Body of pancreas (tissue), 4 donors: ENCODE data around the gene CELSR1. TPM values are rescaled to one million over a fixed set of nuclear protein-coding genes. Genes with fewer than 3 reads are reported as not detected.

Experiments
- ATAC-seq: fragments of 150-250 bp; one replicate; pipeline ENCODE4 v1.9.1; 2016
- DNase-seq, 4 donors: peaks; one replicate each; pipeline ENCODE4 v3.0.0-alpha.2; 2019
- H3K27ac ChIP-seq, 4 donors: fragments of 200-600 bp; sonication (generic); 1 replicate in 3 of 4; 2 replicates in 1 of 4; pipeline versions ENCODE4 v1.5.1 to v1.6.1; 2016 to 2019; ENCODE audit warnings: mild to moderate bottlenecking in 1 of 4, mixed read lengths in 1 of 4, moderate library complexity in 1 of 4
- H3K27me3 ChIP-seq, 2 donors: fragments of 200-600 bp; sonication (generic); one replicate each; pipeline ENCODE4 v1.6.0; 2016; ENCODE audit warnings: mild to moderate bottlenecking in 1 of 2
- H3K36me3 ChIP-seq, 2 donors: fragments of 200-600 bp; sonication (generic); replicated peaks in 1 of 2; 2 replicates each; pipeline ENCODE4 v1.5.1; 2016; ENCODE audit warnings: low read depth in 2 of 2; ENCODE audit not compliant: insufficient read depth in 1 of 2
- H3K4me1 ChIP-seq: fragments of 200-600 bp; sonication (generic); one replicate; pipeline ENCODE4 v1.6.0; 2016
- H3K4me3 ChIP-seq, 2 donors: fragments of 200-600 bp; sonication (generic); 1 replicate in 1 of 2; 2 replicates in 1 of 2; pipeline ENCODE4 v1.5.1; 2016 to 2019
- H3K9me3 ChIP-seq, 3 donors: fragments of 200-600 bp; sonication (generic); 1 replicate in 2 of 3; 2 replicates in 1 of 3; pipeline ENCODE4 v1.5.1; 2016
- POLR2A ChIP-seq, 3 donors: fragments of 450-650 bp; IDR thresholded peaks; one replicate each; pipeline ENCODE4 v1.6.1; 2016; ENCODE audit warnings: antibody characterized with exemption in 3 of 3, mild to moderate bottlenecking in 2 of 3
- WGBS, 2 donors: methylation state at CpG; one replicate each; pipeline ENCODE4 v1.1.5; 2017; 5-methylcytosine and 5-hydroxymethylcytosine counted together
- intact Hi-C: fragments of 100-400 bp; cut with DNase I; formaldehyde crosslinking; loops from one replicate; pipeline ENCODE4 v1.15.1; 2023
- total RNA-seq, 2 donors: library from RNA; depleted of rRNA; stranded (reverse); fragments of >200 nt; gene quantifications; one replicate each; pipeline ENCODE4 v1.1.0, GENCODE V29; 2016
- TF ChIP-seq, protein P1 (sequence below), 7 experiments: fragments of 450-650 bp in 4 of 7; fragments of 200-600 bp in 3 of 7; sonication (generic) in 3 of 7; IDR thresholded peaks; one replicate each; pipeline ENCODE4 v1.5.1; 2016 to 2019; ENCODE audit warnings: antibody characterized with exemption in 7 of 7

The CELSR1 gene
- total RNA-seq, 2 donors from 2014 or later = 0.66 to 3.6 TPM

DNA sequence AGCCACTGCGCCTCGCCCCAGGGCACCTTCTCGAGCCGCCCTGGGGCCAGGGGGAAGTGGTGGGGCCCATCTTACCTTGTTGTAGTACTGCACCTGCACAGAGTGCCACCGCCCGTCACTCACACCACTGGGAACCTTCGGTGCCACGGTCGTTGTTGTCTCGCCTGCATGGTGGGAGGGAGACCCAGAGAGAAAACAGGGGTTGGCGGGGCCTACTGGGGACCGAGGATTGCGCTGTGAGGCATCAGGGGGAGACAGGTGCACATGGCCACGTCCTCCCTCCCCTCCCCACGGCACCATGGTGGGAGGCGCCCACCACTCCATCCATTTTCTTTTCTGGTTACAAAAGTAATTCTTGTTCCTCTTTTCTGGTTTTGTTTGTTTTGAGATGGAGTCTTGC is 104.1 kb downstream of the CELSR1 start:
- H3K27ac ChIP-seq = no peak overlapping the region
- ATAC-seq (no peak), DNase-seq (no peak)
- no peaks in the 10 kb centered on the region for H3K27me3 ChIP-seq
- WGBS, 2 donors = 85 to 90% methylated on average over 16 of the region's 16 CpGs
- no peaks in the 10 kb centered on the region for H3K4me1 ChIP-seq
- intact Hi-C loops = no loop called here
- TF ChIP-seq POLR2A (IDR thresholded peaks at IDR 0.05) = no peak
- TF ChIP-seq, protein P1, sequence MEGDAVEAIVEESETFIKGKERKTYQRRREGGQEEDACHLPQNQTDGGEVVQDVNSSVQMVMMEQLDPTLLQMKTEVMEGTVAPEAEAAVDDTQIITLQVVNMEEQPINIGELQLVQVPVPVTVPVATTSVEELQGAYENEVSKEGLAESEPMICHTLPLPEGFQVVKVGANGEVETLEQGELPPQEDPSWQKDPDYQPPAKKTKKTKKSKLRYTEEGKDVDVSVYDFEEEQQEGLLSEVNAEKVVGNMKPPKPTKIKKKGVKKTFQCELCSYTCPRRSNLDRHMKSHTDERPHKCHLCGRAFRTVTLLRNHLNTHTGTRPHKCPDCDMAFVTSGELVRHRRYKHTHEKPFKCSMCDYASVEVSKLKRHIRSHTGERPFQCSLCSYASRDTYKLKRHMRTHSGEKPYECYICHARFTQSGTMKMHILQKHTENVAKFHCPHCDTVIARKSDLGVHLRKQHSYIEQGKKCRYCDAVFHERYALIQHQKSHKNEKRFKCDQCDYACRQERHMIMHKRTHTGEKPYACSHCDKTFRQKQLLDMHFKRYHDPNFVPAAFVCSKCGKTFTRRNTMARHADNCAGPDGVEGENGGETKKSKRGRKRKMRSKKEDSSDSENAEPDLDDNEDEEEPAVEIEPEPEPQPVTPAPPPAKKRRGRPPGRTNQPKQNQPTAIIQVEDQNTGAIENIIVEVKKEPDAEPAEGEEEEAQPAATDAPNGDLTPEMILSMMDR (IDR thresholded peaks at IDR 0.05) = no peak
- H3K4me3 ChIP-seq = no peak overlapping the region
- H3K36me3 ChIP-seq = no peaks in the 10 kb centered on the region
- no peaks in the 10 kb centered on the region for H3K9me3 ChIP-seq

DNA sequence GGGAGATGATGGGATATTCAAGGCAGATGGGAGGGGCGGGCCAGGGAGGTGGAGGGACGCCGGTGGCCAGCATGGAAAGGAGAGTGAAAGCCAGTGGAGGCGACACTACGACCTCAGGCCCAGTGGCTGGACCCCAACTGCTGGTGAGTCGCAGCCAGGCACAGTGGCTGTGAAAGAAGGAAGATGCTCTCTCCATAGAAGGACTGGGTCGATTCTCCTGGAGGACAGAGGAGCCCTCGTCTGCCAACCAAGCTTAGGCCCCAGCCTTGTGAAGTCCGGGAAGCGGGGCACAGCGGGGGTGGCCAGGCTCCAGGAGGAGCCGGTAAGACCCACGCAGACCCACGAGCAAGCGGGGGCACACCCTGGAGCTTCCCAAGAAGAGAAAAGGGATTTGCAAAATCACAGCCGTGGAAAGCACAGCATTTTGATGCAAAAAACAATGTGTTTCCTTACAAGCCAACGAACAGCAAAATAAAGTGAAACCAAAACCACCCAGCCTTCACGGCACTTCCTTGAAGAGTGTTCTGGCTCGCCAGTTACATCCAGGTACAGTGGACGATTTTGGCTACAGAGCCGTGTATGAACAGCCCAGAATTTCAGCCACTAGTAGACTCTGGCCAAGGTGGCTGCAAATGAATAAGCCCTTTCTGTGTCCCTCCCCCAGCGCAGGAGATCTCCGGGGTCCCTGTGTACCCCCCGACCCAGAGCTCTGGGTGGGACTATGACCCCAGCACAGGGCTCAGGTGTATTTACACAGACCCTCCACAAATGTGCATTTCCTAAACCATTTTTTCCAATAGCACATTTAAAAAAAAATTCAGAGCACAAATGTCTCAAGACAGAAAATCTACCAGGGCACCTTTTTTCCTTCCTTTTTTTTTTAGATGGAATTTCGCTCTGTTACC is 105.0 kb downstream of the CELSR1 start:
- no peaks in the 10 kb centered on the region for H3K9me3 ChIP-seq
- intact Hi-C loops = no loop called here
- H3K27me3 ChIP-seq = no peaks in the 10 kb centered on the region
- H3K4me3 ChIP-seq = no peak overlapping the region
- no peak for ATAC-seq
- no peak overlapping the region for H3K27ac ChIP-seq
- no peaks in the 10 kb centered on the region for H3K4me1 ChIP-seq
- TF ChIP-seq POLR2A (IDR thresholded peaks at IDR 0.05) = no peak
- TF ChIP-seq, protein P1 (IDR thresholded peaks at IDR 0.05) = no peak
- no peak for DNase-seq
- no peaks in the 10 kb centered on the region for H3K36me3 ChIP-seq
- WGBS, 2 donors = 68 to 82% methylated on average over 23 to 25 of the region's 25 CpGs

DNA sequence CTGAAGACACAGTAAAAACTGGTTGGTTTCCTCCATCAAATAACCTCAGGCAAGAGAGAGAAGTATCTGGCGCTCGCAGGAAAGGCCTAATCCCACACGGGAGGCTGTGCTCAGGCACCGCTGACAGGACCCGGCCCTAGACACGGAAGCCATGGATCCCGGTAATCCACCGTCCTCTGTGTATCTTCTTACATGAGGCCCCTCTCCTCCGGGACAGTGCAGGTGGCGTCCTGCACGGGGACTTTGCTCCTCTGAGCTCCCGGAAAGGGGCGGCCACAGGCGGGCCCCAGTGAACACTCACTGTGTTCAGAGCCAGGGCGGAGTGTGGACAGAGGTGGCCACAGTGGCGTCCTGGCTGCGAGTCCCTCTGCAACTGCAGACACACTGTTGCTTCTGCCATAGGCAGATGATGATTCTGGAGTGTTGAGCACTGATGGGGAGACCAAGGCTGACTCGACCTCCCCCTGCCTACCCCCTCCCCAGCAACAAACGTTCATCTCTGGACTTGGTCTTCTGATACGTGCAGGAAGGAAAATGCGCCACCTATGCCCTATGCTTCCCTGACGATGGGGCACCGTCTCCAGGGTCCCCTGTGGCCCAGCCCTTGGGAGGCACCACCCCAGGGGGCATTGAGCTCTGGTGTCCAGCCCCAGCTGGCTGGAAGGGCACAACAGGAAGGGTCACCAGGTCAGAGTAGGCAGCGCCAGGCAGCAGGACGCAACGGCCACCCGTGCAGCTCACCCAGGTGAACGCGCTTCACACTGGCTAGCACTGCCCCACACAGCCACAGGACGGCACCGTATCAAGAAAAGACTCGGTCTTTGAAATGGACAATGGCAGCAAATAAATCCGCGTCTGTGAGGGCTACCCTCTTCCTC is 106.2 kb downstream of the CELSR1 start:
- no peak for ATAC-seq
- no peak for DNase-seq

DNA sequence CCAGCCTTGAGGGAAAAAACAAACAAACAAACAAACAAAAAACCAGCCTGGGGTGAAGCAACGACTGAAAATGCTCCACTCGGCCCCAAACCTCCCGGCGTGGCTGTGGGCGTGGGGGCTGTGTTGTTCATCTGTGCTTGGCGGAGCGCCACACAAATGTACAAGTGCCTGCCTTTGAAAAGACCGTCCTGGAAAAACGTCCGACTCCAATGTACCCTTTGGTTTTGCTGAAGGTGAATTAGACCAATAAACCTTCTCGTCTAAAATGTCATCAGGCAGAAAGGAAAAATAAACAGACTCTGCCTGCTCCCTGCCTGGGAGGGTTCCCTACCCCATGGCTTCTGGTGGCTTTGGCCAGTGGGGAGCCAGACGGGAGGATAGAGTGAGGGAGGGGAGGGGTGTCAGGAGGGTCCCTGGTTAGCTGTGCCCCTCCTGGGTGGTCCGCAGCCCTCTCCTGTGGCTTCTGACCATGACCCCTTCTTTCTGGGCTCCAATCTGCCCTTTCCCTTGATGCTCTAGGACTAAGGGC is 108.0 kb downstream of the CELSR1 start:
- TF ChIP-seq, protein P1 (IDR thresholded peaks at IDR 0.05) = no peak
- TF ChIP-seq POLR2A (IDR thresholded peaks at IDR 0.05) = no peak
- 56 to 59% methylated on average over 13 of the region's 13 CpGs for WGBS, 2 donors
- no peaks in the 10 kb centered on the region for H3K36me3 ChIP-seq
- intact Hi-C loops = no loop called here
- H3K4me3 ChIP-seq = no peak overlapping the region
- no peak for ATAC-seq
- DNase-seq = no peak
- H3K27ac ChIP-seq = no peak overlapping the region
- no peaks in the 10 kb centered on the region for H3K4me1 ChIP-seq
- H3K27me3 ChIP-seq = no peaks in the 10 kb centered on the region
- H3K9me3 ChIP-seq = no peaks in the 10 kb centered on the region

More for the DNA sequence above, 106.2 kb downstream of the CELSR1 start:
- H3K27me3 ChIP-seq = no peaks in the 10 kb centered on the region
- TF ChIP-seq POLR2A (IDR thresholded peaks at IDR 0.05) = no peak
- TF ChIP-seq, protein P1 (IDR thresholded peaks at IDR 0.05) = no peak
- H3K4me3 ChIP-seq = no peak overlapping the region
- 75 to 81% methylated on average over 12 to 34 of the region's 34 CpGs for WGBS, 2 donors
- H3K4me1 ChIP-seq = no peaks in the 10 kb centered on the region
- no peak overlapping the region for H3K27ac ChIP-seq
- H3K9me3 ChIP-seq = no peaks in the 10 kb centered on the region
- intact Hi-C loops = no loop called here
- H3K36me3 ChIP-seq = no peaks in the 10 kb centered on the region
